LNCAP (cell line): Measurements from ENCODE around the gene PRKCH.

Experiments
- TF ChIP-seq, protein P1 (sequence below): fragments of 450-650 bp; IDR thresholded peaks from 2 replicates; pipeline ENCODE4 v1.5.1; 2017; ENCODE audit warnings: mild to moderate bottlenecking

The PRKCH gene

DNA sequence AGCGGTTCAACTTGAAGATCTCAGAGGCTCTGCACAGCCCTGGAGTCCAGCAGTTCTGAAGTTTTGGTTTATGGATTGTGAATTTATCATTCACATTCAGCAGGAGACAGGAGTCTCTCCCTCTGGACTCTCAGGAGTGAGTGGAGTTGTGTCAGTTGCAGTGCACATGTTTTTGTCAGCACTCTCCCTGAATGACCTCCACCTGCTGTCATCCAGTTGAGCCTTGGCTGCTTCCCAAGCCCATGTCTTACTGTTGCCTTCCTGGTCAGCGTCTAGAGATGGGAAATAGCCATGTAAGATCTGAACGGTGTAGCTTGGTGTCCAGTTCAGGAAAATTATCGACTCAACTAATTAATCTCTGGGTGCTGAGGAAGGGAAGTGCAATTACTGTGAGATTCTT, 133.2 kb downstream of the PRKCH start:
- TF ChIP-seq, protein P1, sequence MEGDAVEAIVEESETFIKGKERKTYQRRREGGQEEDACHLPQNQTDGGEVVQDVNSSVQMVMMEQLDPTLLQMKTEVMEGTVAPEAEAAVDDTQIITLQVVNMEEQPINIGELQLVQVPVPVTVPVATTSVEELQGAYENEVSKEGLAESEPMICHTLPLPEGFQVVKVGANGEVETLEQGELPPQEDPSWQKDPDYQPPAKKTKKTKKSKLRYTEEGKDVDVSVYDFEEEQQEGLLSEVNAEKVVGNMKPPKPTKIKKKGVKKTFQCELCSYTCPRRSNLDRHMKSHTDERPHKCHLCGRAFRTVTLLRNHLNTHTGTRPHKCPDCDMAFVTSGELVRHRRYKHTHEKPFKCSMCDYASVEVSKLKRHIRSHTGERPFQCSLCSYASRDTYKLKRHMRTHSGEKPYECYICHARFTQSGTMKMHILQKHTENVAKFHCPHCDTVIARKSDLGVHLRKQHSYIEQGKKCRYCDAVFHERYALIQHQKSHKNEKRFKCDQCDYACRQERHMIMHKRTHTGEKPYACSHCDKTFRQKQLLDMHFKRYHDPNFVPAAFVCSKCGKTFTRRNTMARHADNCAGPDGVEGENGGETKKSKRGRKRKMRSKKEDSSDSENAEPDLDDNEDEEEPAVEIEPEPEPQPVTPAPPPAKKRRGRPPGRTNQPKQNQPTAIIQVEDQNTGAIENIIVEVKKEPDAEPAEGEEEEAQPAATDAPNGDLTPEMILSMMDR, result no peak

DNA sequence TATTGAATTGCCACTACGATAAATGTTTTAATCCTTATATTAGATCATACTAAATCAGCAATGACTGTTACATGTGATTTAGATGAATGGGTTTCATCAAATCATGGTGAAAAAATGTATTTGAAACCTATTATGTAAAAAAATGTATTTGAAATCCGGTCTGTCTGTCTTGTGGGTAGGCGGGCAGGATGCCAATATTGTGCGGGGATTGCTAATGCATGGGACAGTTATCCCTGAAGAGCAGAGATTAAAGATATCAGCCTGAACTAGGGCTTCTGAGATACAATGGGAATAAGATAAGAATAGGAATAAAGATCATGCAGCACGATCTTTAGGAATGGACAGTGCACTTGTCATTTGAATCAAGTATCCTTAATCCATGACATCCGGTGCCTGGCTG, 134.0 kb downstream of the PRKCH start:
- TF ChIP-seq, protein P1, result no peak

DNA sequence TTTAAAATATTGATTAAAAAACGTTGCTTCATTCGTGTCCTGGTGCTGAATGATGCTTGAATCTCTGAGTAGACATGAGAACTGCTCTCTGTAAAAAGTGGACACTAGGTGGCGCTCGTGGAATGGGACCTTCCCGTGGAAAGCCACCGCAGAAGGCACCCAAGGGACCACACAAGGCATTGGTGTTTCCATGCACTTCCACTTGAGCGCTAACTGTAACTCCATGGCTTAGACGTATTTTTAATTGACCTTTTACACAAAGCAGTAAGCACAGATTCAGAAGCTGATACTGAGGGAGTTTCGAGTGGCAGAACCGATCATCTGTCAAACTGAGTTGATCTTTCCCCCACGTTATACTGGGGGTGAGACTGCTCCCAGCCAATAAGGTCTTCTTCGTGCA, 135.3 kb downstream of the PRKCH start:
- TF ChIP-seq, protein P1, result peak; percentile 91

DNA sequence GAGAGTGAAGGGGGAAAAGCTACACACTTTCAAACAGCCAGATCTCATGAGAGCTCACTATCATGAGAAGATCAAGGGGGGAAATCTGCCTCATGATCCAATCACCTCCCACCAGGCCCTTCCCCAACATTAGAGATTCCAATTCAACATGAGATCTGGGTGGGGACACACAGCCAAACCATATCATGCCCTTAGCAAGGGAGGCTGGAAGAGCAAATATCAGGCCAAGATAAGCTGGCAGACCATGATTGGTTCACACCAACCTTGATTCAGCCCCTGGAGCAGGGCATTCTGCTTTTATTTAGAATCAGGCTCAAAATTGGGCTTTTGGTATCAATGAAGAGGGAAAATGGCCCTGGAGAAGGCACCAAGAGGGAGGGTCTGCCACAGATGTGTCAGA, 137.4 kb downstream of the PRKCH start:
- TF ChIP-seq, protein P1, result no peak

DNA sequence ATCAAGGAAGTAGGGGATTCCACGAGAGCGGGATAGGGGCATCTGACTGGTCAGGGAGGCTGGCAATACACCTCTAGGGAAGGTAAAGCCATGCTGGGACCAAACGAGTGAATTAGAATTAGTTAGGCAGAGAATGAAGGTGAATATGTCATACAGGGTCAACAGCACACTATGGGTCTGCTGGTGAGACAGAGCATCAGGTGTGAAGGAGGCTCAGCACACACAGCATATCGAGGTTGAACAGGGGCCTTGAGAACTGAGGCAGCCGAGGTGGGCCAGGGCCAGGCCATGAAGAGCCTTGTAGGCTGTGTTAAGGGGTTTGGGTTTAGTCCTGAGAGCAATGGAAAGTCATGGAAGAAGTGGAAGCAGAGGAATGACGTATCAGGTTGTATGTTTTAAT, 137.8 kb downstream of the PRKCH start:
- TF ChIP-seq, protein P1, result no peak

DNA sequence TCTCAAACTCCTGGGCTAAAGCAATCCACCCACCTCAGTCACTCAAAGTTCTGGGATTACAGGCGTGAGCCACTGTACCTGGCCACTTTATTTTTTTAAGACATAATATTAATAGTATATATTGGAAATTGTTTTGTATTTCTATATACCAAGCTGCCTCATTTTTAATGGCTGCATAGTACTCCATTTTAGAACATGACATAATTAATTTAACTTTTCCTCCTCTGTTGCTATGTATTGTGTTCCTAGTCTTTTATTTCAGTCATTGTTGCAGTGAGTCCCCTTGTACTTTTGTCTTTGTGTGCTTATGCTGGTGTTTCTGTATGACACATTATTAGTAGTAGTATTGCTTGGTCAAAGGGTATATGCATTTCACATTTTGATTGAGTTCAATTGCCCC, 138.7 kb downstream of the PRKCH start:
- TF ChIP-seq, protein P1, result no peak

DNA sequence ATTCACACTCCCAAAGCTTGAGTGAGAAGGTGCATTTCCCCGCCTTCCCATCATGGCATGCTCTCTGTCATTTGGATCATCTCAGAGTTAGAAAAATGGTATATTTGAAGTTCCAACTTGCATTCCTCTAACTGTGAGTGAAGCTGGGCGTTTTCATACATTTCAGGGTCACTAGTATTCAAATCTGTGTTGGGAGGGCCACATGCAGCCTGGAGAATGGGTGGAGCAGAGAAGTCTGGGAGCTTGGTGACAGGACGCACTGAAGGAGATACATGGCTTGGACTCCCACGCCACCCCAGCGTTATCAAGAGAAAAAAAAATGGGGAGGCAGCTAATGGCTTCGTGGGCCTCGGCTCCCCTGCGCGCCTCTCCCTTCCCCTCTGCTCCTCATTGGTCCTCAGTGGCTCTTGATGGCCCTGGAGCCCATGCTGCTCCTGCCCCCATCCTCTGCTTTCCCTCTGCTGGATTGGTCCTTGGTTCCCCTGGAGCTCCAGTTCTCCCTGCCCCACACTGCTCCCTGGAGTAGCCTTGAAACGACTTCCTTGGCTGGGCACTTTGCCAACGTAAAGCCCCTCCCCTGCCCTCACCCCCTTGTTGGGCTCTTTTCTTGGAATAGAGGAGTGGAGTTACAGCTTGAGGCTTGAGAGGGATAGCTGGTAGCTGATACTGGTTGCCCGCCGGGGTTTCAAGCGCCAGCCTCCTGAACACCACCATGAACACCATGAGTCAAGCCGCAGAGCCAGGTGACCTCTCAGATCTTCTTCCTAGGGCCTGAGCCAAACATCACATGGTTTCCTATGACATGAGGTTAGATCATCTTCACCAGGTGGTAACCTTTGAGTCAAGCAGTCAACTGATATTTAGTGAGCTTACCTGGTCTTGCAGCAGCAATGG, 139.6 kb downstream of the PRKCH start:
- TF ChIP-seq, protein P1, result no peak
